ENCODE data around the gene VAV3. TPM values are rescaled to one million over a fixed set of nuclear protein-coding genes. Genes with fewer than 3 reads are reported as not detected.

VAV3 gene
- total and polyA plus RNA-seq, 11 donors, result 0.57 to 8.3 (median 1.9) TPM

- H3K27me3 ChIP-seq, result no peaks in the 10 kb centered on the region
- 82 to 95% (median 90%) methylated on average over 5 of the region's 5 CpGs for WGBS, 4 donors
- H3K9me3 ChIP-seq, result peaks cover 0 to under 1% (median 0%) of the 10 kb centered on the region in 12 donors
- H3K4me1 ChIP-seq, result no peaks in the 10 kb centered on the region
- intact Hi-C loops (cut with DNase I), result no loop called here
- DNase-seq (no peak), ATAC-seq (no peak)
- TF ChIP-seq, protein P1, sequence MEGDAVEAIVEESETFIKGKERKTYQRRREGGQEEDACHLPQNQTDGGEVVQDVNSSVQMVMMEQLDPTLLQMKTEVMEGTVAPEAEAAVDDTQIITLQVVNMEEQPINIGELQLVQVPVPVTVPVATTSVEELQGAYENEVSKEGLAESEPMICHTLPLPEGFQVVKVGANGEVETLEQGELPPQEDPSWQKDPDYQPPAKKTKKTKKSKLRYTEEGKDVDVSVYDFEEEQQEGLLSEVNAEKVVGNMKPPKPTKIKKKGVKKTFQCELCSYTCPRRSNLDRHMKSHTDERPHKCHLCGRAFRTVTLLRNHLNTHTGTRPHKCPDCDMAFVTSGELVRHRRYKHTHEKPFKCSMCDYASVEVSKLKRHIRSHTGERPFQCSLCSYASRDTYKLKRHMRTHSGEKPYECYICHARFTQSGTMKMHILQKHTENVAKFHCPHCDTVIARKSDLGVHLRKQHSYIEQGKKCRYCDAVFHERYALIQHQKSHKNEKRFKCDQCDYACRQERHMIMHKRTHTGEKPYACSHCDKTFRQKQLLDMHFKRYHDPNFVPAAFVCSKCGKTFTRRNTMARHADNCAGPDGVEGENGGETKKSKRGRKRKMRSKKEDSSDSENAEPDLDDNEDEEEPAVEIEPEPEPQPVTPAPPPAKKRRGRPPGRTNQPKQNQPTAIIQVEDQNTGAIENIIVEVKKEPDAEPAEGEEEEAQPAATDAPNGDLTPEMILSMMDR (IDR thresholded peaks at IDR 0.05), result no peak
- no peak for TF ChIP-seq POLR2A (IDR thresholded peaks at IDR 0.05)
- no peak overlapping the region for H3K27ac ChIP-seq
- H3K4me3 ChIP-seq, result no peak overlapping the region
- H3K36me3 ChIP-seq, result no peaks in the 10 kb centered on the region
Observed at GRCh38 chr1:107680579-107680985, 284.4 kb downstream of the VAV3 start.

- no peak for TF ChIP-seq POLR2A (IDR thresholded peaks at IDR 0.05)
- TF ChIP-seq, protein P1 (IDR thresholded peaks at IDR 0.05), result no peak
- no peak for ATAC-seq
- Histone ChIP-seq H3K4me3 (no peak overlapping the region), H3K27me3 (no peaks in the 10 kb centered on the region), H3K27ac (no peak overlapping the region), H3K4me1 (no peaks in the 10 kb centered on the region), H3K36me3 (no peaks in the 10 kb centered on the region), H3K9me3 (peaks cover 0 to 11% (median 0%) of the 10 kb centered on the region in 12 donors)
- intact Hi-C loops (cut with DNase I), result no loop called here
- no peak for DNase-seq
- 81 to 84% (median 82%) methylated on average over 2 of the region's 2 CpGs for WGBS, 4 donors
Observed at GRCh38 chr1:107679411-107679953, 285.5 kb downstream of the VAV3 start.

DNA sequence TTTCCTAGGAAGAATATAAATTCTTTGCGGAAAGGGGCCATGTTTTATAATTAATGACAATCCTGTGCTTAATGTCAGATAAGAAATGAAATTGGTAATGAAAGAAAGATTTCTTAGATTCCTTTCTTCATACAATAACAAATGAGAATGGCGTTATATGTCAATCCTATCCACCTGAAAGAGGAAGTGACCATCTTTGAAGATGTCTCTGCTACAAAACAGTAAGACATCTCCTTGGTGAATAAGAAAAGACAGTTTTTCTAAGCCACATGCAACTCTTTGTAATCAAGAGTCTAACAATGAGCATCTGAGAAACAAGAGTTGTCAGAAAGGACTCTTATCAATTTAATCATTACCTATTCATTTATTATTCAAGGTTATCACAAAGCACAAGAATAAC, 286.0 kb downstream of the VAV3 start:
- TF ChIP-seq, protein P1 (IDR thresholded peaks at IDR 0.05), result no peak
- no peak for TF ChIP-seq POLR2A (IDR thresholded peaks at IDR 0.05)
- 92 to 97% (median 95%) methylated on average over 2 of the region's 2 CpGs for WGBS, 4 donors
- ATAC-seq (no peak), DNase-seq (no peak)
- intact Hi-C loops (cut with DNase I), result no loop called here
- Histone ChIP-seq H3K27ac (no peak overlapping the region), H3K9me3 (peaks cover 0 to 11% (median 0%) of the 10 kb centered on the region in 12 donors), H3K27me3 (no peaks in the 10 kb centered on the region), H3K36me3 (no peaks in the 10 kb centered on the region), H3K4me3 (no peak overlapping the region), H3K4me1 (no peaks in the 10 kb centered on the region)

GRCh38 chr1:107677697-107678096, 287.3 kb downstream of the VAV3 start:
- WGBS, 4 donors, result 86 to 87% (median 86%) methylated on average over 3 of the region's 3 CpGs

More at GRCh38 chr1:107677697-107678096, 287.3 kb downstream of the VAV3 start:
- TF ChIP-seq POLR2A (IDR thresholded peaks at IDR 0.05), result no peak
- TF ChIP-seq, protein P1 (IDR thresholded peaks at IDR 0.05), result no peak
- H3K27ac ChIP-seq, result no peak overlapping the region
- intact Hi-C loops (cut with DNase I), result no loop called here
- H3K9me3 ChIP-seq, result peaks cover 0 to 11% (median 0%) of the 10 kb centered on the region in 12 donors
- no peak for DNase-seq
- H3K36me3 ChIP-seq, result no peaks in the 10 kb centered on the region
- no peak for ATAC-seq
- no peak overlapping the region for H3K4me3 ChIP-seq
- H3K4me1 ChIP-seq, result no peaks in the 10 kb centered on the region
- H3K27me3 ChIP-seq, result no peaks in the 10 kb centered on the region

Data from heart left ventricle (tissue), 16 donors.